Kidney (tissue), 14 donors: ENCODE results near the gene FHAD1. TPM values are rescaled to one million over a fixed set of nuclear protein-coding genes. Genes with fewer than 3 reads are reported as not detected.

ENCODE experiments used
- DNase-seq, 5 donors: peaks; one replicate each; pipeline ENCODE4 v3.0.0-alpha.2; 2013 to 2020
- FAIRE-seq: peaks from 2 replicates; lab custom pipeline; 2012; peaks lifted over from hg19 to GRCh38; lab: Jason Lieb, UNC
- H3K27ac ChIP-seq, 2 donors: one replicate each; pipeline ENCODE4 v1.7.0; 2013; ENCODE audit warnings: low read depth in 2 of 2, low read length in 2 of 2, inconsistent platforms in 1 of 2
- H3K27me3 ChIP-seq: one replicate; pipeline ENCODE4 v1.7.1; 2013; ENCODE audit warnings: low read length, inconsistent platforms; ENCODE audit not compliant: control insufficient read depth, insufficient read depth
- H3K36me3 ChIP-seq, 3 donors: one replicate each; pipeline versions ENCODE4 v1.7.0 to v1.7.1; 2013; ENCODE audit warnings: low read length in 3 of 3, control low read depth in 1 of 3, inconsistent platforms in 1 of 3; ENCODE audit not compliant: insufficient read depth in 3 of 3, control insufficient read depth in 2 of 3
- H3K4me1 ChIP-seq, 3 donors: one replicate each; pipeline versions ENCODE4 v1.7.0 to v1.7.1; 2013; ENCODE audit warnings: low read length in 3 of 3, inconsistent platforms in 1 of 3, low read depth in 1 of 3; ENCODE audit not compliant: control insufficient read depth in 2 of 3, insufficient read depth in 2 of 3
- H3K4me3 ChIP-seq, 3 donors: one replicate each; pipeline versions ENCODE4 v1.7.0 to v1.8.1; 2013; ENCODE audit warnings: low read length in 3 of 3, control low read depth in 1 of 3, inconsistent platforms in 1 of 3
- H3K9ac ChIP-seq, 3 donors: one replicate each; pipeline versions ENCODE4 v1.7.0 to v1.7.1; 2013; ENCODE audit warnings: low read length in 3 of 3, control low read depth in 1 of 3, inconsistent platforms in 1 of 3
- H3K9me3 ChIP-seq, 3 donors: one replicate each; pipeline versions ENCODE4 v1.7.0 to v1.7.1; 2013; ENCODE audit warnings: low read length in 3 of 3, control low read depth in 1 of 3, inconsistent platforms in 1 of 3; ENCODE audit not compliant: control insufficient read depth in 2 of 3, insufficient read depth in 1 of 3
- CTCF ChIP-seq: IDR thresholded peaks from 3 replicates; pipeline ENCODE4 v1.5.1; 2012; ENCODE audit warnings: mild to moderate bottlenecking, moderate library complexity, borderline replicate concordance; ENCODE audit not compliant: insufficient read depth; ENCODE audit errors: extremely low read depth
- intact Hi-C: fragments of 100-400 bp; cut with DNase I; formaldehyde crosslinking; loops from one replicate; pipeline ENCODE4 v1.11.1; 2022
- polyA plus RNA-seq: library from polyadenylated mRNA; stranded (reverse); fragments of 350-450 nt; fragmentation: Illumina TruSeq; extraction: RNeasy Lipid Tissue Mini Kit (QIAGEN cat#74804); gene quantifications from one replicate; pipeline ENCODE4 v1.2.3, GENCODE V29; 2014; ENCODE audit warnings: low read depth, low replicate concordance; ENCODE audit not compliant: insufficient read depth
- total RNA-seq: library from RNA; stranded (reverse); fragmentation: NEBNext Ultra II Directional; extraction: Animal tissue kit (Norgen Biotek cat#: 25700); gene quantifications from one replicate; pipeline ENCODE4 v1.2.1, GENCODE V29; 2021
- donor health status: control.
- donor health status: control.
- donor health status: control.
- donor health status: control.
- donor health status: control.
- donor health status: DM: yes; HTN: yes; CAD: no.
- donor health status: Normal renal cell carcinoma (clear cell type).

Gene FHAD1
- total and polyA plus RNA-seq, 2 donors from 2014 or later: 0.84 to 4.2 TPM

GRCh38 chr1:15308621-15309027 lies 61.6 kb downstream of the FHAD1 start:
- H3K4me3 ChIP-seq: no peak overlapping the region
- H3K27me3 ChIP-seq: no peaks in the 10 kb centered on the region
- no peak overlapping the region for H3K9ac ChIP-seq
- no peak for DNase-seq
- no peaks in the 10 kb centered on the region for H3K9me3 ChIP-seq
- no peak for FAIRE-seq
- H3K27ac ChIP-seq: no peak overlapping the region
- intact Hi-C loops: loop anchor here (10.0 kb wide), 1 partner anchor 174 kb away; no protein-coding TSS in a partner anchor
- no peak for TF ChIP-seq CTCF
- no peaks in the 10 kb centered on the region for H3K36me3 ChIP-seq
- no peaks in the 10 kb centered on the region for H3K4me1 ChIP-seq

GRCh38 chr1:15309687-15310086 lies 62.7 kb downstream of the FHAD1 start:
- Histone ChIP-seq H3K27ac (no peak overlapping the region), H3K4me3 (no peak overlapping the region), H3K9me3 (no peaks in the 10 kb centered on the region), H3K9ac (no peak overlapping the region), H3K4me1 (no peaks in the 10 kb centered on the region), H3K27me3 (no peaks in the 10 kb centered on the region), H3K36me3 (no peaks in the 10 kb centered on the region)
- no peak for FAIRE-seq
- TF ChIP-seq CTCF: no peak
- intact Hi-C loops: loop anchor here (10.0 kb wide), 1 partner anchor 175 kb away; no protein-coding TSS in a partner anchor
- DNase-seq: no peak

- no peak overlapping the region for H3K9ac ChIP-seq
- H3K9me3 ChIP-seq: no peaks in the 10 kb centered on the region
- H3K36me3 ChIP-seq: no peaks in the 10 kb centered on the region
- H3K27ac ChIP-seq: no peak overlapping the region
- intact Hi-C loops: no loop called here
- no peak overlapping the region for H3K4me3 ChIP-seq
- H3K4me1 ChIP-seq: no peaks in the 10 kb centered on the region
- no peak for FAIRE-seq
- no peaks in the 10 kb centered on the region for H3K27me3 ChIP-seq
- TF ChIP-seq CTCF: no peak
- no peak for DNase-seq
These were observed 63.5 kb downstream of the FHAD1 start for GRCh38 chr1:15310544-15310943.
